GM15510 (cell line): ENCODE data around the gene CCPG1.

ENCODE experiments used
- POLR2A ChIP-seq: IDR thresholded peaks from 3 replicates; pipeline ENCODE4 v1.6.1; 2011; ENCODE audit warnings: borderline replicate concordance; ENCODE audit not compliant: insufficient read length; ENCODE audit errors: extremely low read depth

The CCPG1 gene

GRCh38 chr15:55387027-55387426 lies 21.1 kb downstream of the CCPG1 start:
- no peak for TF ChIP-seq POLR2A

GRCh38 chr15:55383687-55384086 lies 24.5 kb downstream of the CCPG1 start:
- TF ChIP-seq POLR2A = no peak

- no peak for TF ChIP-seq POLR2A
Measured at GRCh38 chr15:55381595-55381994, 26.6 kb downstream of the CCPG1 start.

- no peak for TF ChIP-seq POLR2A
Measured at GRCh38 chr15:55379095-55379494, 29.1 kb downstream of the CCPG1 start.

- no peak for TF ChIP-seq POLR2A
Measured at GRCh38 chr15:55372701-55373440, 35.3 kb downstream of the CCPG1 start.

GRCh38 chr15:55366981-55367380 lies 41.2 kb downstream of the CCPG1 start:
- no peak for TF ChIP-seq POLR2A

GRCh38 chr15:55362641-55363040 lies 45.5 kb downstream of the CCPG1 start:
- no peak for TF ChIP-seq POLR2A

GRCh38 chr15:55361048-55361447 lies 47.1 kb downstream of the CCPG1 start:
- no peak for TF ChIP-seq POLR2A

GRCh38 chr15:55360256-55360655 lies 47.9 kb downstream of the CCPG1 start:
- TF ChIP-seq POLR2A = no peak

GRCh38 chr15:55358471-55358870 lies 49.7 kb downstream of the CCPG1 start:
- TF ChIP-seq POLR2A = no peak

- TF ChIP-seq POLR2A = no peak
Measured at GRCh38 chr15:55357774-55358173, 50.4 kb downstream of the CCPG1 start.

GRCh38 chr15:55356985-55357585 lies 51.1 kb downstream of the CCPG1 start:
- no peak for TF ChIP-seq POLR2A

GRCh38 chr15:55353025-55353424 lies 55.1 kb downstream of the CCPG1 start:
- TF ChIP-seq POLR2A = no peak

GRCh38 chr15:55349282-55349681 lies 58.9 kb downstream of the CCPG1 start:
- no peak for TF ChIP-seq POLR2A

GRCh38 chr15:55348281-55348778 lies 59.8 kb downstream of the CCPG1 start:
- TF ChIP-seq POLR2A = no peak

- no peak for TF ChIP-seq POLR2A
Measured at GRCh38 chr15:55344206-55344605, 64.0 kb downstream of the CCPG1 start.

GRCh38 chr15:55343168-55343567 lies 65.0 kb downstream of the CCPG1 start:
- no peak for TF ChIP-seq POLR2A

- TF ChIP-seq POLR2A = no peak
Measured at GRCh38 chr15:55337160-55337559, 71.0 kb downstream of the CCPG1 start.
